GM21423 (cell line): ENCODE measurements around the gene PAX8.
"Not testable (repeated sequence)": the region's sequence is repeated elsewhere in the genome, so short reads cannot be mapped to it uniquely, and the experiment has no call there.

Source experiments
- ATAC-seq: cut with Tn5 transposase; IDR thresholded peaks from one replicate; pipeline ENCODE4 v1.9.1; 2021; ENCODE audit warnings: mild to moderate bottlenecking, moderate library complexity; ENCODE audit not compliant: unreplicated experiment

Gene PAX8

DNA sequence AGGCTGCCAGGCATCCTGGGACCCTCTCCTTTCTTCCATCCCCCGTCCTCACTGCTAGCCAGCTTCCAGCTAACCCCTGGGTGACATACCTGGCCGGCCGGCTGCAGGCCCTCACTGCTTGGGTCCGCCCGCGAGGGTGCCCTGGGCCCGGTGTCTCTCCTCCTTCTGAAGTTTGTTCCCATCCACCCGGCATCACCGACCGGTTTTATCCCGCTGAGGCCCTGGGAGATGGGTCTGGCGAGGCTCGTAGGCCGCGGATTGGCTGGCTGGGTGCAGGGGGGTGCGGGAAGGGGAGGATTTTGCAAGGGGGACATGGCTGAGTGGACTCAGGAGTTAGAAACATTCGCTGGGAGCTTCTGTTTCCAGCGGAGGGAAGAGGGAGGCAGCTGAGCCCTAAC is at the start of gene PAX8:
Gene PAX8 (minus strand): TSS at position 180 of the 398 bp plus-strand sequence. CDS start 527 bp downstream, outside the sequence.
- no peak for ATAC-seq

DNA sequence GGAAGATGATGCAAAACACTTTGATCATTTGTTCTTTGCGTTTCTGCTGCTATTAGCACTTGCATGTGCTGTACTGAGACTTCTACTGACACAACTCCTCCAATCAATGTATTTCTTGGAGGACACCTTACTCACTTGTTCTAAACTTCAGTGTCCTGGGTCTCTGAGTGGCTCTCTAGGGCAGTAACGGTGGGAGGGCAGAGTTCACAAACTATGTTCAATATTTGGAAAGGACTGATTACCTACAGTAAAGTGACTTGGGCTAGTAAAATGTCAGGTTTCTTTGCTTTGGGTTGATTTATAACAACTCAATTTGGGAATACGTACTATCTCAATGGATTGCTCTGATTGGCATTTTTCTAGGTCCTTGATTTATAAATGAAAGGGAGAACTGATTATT is 49.3 kb upstream of the PAX8 start:
- ATAC-seq = no peak

DNA sequence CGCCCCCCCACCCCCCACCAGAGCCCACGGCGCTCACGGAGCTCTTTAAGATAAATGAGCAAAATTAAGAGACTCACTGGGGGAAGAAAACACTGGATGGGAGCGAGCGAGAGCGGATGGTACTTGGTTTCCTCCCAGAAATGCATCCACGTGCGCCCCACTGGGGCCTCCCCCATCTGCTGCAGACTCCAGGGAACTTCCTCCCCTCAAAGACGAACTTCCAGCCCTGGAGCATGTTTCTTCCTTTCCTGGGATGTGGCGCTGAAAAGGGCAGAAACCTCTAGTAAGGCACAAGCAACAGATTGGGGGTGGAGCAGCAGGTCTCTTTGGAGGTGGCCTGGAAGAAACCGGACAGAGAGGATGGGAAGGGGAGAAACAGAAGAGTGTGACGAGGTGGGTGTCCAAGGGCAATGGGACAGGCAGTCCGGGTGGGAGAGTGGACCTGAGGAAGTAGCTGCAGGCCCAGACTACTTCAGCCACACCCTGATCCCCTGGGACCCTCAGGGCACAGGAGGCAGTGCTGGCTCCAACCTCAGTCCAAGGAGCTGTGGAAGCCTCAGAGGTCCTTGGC is 46.5 kb upstream of the PAX8 start:
- not testable (repeated sequence) for ATAC-seq

DNA sequence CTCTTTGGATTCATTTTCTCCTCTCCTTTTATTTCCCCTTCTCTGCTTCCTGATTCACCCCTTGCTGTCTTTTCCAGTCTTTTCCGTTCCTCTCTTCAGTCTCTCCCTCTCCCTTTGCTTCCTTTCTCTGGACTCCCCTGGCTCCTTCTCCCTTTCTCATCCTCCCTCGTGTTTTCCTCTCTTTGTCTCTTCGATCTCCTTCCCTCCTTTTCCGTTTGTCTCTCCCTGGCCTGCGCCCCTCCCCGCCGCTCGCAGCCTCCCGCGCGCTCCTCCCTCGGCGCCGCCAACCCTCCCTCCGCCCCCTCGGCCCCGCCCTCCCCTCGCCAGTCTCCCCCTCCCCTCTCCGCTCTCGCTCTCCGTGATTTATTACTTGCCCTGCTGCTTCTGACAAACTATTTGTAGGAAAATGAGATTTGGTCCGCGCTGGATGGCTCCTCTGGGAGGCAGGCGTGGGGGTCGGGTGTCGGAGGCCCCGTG is 46.0 kb upstream of the PAX8 start:
- ATAC-seq = no peak

DNA sequence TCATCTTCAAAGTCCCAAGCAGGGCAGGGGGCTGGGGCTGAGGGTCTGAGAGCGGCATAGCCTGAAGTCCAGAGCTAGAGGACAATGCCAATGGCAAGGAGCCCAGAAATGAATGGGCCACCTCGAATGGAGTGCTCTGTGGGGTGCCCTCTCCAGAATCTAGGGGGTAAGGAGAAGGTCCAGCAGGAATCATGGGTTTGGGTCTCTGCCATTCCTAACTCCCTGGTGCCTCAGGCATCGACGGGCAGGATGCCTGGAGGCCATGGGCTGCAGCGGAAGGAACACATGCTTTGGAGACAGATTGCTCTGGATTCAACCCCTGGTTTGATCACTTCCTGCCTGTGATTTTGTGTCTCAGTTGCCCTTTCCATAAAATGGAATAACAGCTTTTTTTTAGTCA is 44.4 kb upstream of the PAX8 start:
- ATAC-seq = not testable (repeated sequence)

DNA sequence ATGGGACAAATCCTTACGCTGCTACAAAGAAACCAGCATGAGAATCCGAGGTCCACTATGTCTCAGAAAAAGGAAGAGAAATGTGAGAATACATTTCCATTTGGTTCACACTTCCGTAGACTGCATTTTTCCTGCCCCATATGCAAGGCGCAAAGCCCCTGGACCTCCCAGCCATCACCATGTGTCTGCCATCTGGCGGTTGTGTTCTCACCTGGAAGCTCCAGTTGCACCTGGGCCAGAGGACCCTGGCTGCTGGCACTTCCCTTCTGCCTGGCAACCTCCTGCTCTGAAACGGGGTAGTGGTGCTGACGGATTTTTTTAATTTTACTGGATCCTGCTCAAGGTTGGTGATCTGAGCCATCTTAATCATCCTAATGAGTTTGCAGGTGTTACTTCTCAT is 41.4 kb upstream of the PAX8 start:
- ATAC-seq = not testable (repeated sequence)

DNA sequence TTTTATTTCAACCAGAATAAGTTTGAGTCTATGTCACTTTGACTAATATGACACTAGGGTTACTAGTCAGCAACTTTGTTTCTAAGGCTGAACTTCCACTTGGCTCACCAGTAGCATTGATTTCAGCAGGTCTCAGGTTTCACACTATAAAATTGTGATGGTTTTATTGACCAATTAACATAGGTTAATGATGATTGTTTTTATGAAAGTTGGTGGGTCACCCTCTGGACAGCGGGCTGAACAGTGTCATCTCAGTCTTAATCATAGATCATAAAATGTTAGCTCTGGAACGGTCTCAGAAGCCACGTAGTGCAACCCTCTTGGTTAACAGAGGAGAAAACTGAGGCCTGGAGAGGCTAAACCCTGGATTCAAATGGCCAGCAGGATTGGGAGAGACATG is 40.2 kb upstream of the PAX8 start:
- ATAC-seq = not testable (repeated sequence)

DNA sequence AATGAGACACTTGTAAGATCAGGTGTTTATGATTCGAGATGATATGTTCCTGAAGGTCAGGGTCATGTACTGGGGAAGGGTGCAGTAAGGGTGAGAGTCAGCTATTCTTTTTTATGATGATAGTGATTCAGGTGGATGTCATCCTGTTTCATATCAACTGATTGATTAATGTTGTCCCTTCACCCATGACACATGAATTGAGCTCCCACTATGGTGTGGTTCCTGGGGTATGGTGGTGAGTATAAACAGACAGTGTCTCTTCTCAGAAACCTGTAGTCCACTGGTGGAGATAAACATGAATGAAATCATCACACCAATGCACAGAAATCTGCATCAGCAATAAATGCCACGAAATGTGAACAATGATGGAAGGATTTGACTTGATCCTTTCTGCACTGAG is 37.4 kb upstream of the PAX8 start:
- ATAC-seq = no peak

DNA sequence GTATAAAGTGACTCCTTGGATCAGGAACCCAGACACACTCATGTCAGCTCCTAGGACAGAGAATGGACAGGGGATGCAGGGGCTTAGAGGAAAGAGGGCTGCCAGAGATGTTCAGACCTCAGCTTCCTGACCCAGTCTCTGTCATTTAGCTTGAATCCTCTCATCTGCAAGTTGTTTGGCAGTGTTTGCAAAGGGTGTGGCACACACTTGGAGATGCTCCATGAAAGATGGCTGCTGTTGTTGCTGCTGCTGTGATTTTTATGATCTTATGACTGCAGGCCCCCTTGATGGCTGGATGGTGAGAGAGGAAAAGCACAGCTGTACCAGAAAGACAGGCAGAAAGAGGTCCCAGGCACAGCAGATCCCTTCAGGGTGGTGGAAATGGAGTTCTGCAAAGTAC is 35.9 kb upstream of the PAX8 start:
- not testable (repeated sequence) for ATAC-seq

DNA sequence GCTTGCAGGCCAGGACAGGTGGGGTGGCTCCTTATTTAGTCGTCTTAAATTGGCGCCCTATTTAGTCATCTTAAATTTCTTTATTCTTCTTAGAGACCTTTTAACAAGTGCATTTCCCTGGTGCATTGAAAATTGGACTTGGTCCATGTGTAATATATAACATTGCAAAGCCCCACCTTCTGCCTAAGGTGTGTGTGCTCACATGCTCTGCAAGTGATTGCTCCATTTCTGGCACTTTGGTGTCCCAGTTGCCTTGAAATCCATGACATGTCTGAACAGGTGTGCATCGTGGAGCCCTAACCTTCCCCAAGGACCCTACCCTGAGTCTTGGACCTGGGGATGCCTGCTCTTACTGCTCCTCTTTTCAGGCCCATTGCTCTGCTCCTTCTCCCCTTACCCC is 35.5 kb upstream of the PAX8 start:
- ATAC-seq = not testable (repeated sequence)

DNA sequence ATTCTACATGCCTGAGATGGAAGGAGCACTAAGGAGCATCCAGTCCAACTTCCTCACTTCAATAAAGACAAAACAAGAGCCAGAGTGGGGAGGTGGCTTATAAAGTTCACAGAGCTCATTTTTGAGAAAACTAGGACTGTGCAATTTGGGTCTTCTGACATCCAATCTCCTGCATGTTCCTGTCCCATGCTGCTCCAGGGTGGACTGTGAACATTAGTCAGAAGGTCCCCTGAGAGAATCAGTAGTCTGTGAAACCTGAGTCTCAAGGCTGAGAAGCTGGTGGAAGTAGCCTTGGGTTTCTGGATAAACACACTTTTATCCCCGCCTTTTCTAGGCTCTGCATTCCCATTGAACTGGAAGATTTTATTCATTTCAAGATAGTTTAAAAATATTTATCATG is 33.1 kb upstream of the PAX8 start:
- not testable (repeated sequence) for ATAC-seq

DNA sequence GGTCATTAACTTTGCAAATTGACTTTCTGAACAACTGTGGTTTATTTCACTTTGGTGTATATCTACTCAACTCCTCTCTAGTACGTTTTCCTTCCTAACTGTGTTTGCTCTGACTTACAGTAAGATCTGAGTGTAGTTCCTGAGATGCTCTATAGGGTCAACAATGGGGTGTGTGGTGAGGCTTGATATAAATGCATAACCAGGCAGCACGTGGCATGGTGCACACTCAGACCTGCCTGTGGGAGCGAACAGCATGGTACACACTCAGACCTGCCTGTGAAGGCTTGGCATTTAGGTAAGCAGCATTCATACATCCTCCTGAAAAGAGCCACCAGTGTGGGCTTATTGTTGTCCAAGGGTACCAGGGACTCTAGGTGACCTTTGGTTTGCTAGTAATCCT is 32.5 kb upstream of the PAX8 start:
- ATAC-seq = not testable (repeated sequence)

DNA sequence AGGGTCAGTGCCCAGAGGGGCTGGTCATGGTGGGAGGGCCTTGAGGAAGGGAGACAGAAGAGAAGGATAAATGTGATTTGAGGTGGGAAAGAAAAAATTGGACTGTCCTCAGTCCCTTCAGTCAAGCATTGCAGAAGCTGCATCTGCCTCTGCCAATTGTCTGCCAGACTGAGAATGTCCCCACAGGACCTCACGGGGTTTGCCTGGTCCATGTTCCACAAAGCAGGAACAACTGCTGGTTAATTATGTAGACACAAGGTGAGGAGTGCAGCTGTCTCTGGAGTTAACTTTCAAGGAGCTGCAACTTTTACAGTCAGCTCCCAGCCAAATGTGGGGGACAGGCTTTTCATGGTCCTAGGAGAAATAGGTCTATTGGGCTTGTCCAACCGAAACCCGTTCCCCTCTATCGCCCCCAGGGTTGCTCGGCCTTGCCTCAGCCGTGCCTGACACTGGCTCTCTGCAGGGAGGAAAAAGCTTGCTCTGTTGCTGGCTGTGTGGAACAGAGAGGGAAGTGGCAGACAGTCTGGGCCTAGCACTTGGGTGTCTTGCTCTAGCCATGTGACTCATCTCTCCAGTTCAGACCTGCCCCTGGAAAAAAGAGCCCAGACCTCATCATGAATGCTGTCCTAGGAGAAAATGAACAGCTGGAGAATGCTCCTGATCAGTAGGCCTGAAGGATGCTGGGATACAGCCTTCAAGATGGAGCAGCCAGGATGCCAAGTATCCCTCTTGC is 31.1 kb upstream of the PAX8 start:
- no peak for ATAC-seq

DNA sequence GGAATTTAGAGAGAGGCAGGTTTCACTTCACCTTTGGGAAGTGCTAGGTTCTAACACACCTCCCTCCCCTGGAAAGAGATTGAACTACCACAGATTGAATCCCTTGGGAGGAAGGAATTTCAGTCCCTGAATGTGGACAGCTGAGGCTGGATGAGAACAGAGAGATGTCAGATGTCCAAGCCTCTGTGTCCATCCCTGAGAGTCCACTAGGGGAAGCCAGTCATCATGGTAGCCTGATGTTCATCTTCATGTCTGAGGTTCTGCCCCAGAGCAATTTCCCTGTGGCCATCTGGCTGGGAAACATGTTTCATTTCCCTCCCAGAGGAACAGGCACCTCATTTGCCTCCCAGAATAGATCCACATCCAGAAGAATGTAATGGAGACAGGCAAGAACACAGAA is 30.1 kb upstream of the PAX8 start:
- ATAC-seq = not testable (repeated sequence)

DNA sequence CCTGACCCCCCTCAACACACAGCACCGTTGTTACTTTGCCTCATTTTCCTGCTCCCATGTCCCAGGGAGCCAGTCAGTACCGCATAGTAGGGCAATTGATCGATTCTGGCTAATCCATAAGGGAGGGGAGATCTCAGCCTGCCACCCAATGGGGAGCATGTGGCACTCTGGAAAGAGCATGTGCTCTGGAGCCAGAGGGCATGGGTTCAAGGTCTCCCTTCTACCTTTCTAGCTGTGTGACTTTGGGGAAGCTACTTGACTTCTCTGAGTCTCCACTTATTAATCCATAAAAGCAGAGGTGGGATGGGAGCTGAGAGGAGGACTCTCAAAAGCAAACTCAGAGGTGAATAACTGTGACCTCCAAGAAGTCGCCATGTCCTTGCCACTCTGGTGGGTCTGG is 27.5 kb upstream of the PAX8 start:
- not testable (repeated sequence) for ATAC-seq

DNA sequence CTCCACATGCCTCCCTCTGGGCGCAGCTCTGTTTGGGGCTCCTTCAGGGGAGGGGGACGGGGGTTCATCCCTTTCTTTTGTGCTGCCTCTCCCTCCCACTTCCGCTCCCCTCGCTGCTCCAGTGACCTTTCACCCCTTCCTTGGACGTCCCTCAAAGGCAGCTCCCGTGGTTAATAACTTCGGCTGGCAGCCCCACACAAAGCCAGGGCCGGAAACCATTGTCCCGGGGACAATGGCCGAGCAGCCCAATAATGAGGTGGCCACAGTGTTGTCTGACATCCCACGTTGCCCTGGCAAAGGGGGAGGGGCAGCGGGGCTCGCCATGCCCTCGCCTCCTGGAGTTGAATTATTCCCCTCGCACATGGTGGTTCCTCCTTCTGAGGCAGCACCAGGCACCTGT is 27.0 kb upstream of the PAX8 start:
- not testable (repeated sequence) for ATAC-seq

DNA sequence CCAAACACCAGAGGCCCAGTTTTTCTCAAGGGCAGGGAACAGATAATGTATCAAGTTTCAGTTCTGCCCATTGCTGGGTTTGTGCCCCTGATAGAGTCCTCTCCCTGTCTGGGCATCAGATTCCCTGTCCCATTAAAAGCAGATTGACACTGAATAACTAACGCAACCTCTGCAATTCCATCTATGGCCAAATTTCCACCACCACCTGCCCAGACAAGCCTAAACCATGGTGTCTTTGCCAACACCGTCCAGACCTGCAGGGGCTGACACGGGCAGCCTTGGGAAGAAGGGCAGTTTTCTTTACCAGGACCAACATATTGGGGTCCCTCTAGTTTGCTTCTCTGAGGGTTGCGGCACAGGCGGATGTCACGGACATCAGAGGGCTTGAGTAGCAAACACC is 26.4 kb upstream of the PAX8 start:
- no peak for ATAC-seq

DNA sequence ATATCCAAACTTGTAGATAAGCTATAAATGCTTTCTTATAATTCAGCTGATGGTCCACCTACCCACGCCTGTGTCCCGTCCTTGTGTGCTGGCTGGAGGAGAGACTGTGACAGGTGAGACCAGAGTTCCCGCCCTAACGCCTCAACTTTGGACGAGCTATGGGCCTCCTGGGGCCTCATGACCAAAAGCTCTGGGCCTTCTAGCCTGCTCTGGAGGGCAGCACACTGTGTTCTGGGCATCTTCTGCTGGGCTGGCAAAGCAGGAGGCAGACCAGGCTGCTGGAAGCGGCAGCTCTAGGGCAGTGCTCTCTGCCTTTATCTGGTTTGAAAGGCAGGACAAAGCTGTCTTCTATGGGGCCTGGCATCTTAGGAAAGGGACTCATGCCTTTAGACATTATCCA is 26.0 kb upstream of the PAX8 start:
- no peak for ATAC-seq

DNA sequence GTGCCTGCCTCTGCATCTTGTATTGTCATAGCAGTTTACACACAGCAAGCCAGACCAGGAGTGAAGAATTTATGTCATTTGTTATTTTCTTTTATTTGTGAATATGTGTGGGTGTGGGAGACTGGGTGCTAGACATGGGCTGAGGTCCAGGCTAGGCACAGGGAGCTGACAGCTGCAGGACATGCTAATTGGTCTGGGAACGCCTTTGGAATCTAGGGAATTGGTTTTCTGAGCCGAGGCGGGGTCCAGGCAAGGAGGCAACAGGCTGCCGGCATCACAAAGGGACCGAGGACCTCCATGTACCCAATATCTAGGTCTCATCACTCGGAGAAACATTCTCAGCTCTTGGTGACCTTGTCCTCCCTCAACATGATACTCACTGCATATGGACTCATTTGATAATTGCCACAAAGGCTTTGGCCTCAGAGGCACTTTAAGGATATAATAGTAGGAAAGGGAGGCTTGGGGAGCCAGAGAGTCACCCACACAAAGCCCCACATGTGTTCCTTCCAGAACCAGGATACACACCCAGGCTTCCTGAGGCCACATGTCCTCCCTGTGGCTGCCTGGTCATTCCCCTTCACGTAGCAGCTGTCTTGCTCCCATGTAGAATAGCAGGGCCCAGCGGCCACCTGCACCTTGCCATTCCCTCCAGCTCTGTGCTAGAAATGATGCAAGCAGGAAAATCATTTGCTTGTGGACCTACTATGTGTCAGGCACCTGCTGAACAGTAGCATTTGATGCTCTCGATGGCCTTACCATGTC is 23.7 kb upstream of the PAX8 start:
- ATAC-seq = not testable (repeated sequence)

DNA sequence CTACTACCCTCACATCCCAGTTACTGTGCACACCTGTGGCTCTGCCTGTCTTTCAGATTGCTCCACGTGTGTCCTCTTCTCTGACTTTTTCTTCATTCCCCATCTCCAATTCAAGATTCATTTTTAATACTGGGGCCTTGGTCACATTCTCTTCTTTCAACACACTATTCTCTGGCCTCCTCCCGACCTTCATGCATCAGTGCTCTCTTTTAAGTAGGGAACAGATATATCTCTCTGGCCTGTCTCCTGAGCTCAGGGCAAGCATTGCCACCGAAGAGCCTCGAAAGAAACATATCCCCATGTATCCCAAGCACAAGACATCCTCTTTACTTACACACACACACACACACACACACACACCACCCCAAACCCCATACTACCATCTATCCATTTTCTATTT is 21.6 kb upstream of the PAX8 start:
- ATAC-seq = no peak

DNA sequence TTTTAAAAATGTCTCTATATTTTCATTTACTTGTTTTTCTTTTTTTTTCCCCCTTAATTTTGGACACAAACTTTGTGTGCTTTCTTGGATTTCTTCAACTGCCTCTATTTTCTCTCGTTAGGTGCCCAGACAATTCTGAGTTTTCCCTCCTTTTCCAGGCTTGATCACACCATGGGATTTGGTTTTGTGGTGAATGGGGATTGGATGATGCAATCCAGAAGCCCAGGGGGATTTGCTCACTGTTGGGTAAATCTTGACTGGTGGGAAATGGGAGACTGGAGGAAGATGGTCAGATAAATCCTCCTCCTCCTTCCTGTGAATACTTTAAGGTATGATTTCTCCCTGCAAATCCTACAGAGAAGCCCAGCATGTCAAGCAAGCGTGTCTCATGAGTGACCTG is 19.5 kb upstream of the PAX8 start:
- no peak for ATAC-seq

DNA sequence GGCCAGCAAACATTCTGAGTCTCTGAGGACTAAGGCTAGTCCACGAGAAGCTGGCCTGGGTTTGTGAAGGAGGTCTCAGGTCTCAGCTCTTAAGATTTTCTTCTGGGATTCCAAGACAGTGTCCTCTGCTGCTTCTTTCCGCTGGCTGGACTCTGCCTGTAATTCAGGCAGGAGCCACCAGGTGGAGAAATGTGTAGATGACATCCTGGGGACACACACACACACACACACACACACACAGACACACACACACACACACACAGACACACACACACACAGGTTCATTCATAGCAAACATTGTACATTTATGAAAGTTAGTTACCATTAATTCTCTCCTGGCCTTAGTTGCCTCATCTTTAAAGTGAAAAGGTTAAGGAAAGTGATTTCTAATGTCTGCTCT is 18.9 kb upstream of the PAX8 start:
- not testable (repeated sequence) for ATAC-seq
